GM10248 (cell line): ENCODE data around the gene ZNF516.

ENCODE experiments used
- CTCF ChIA-PET: fragments of 300-600 bp; sonication (Branson Sonifier 250); formaldehyde crosslinking; extraction: SDS; loops from one replicate; lab custom pipeline; 2021; ENCODE audit warnings: antibody characterized with exemption; lab: Yijun Ruan, JAX
- POLR2A ChIA-PET: fragments of 350-650 bp; sonication (Branson Sonifier 250); formaldehyde crosslinking; extraction: SDS; loops from one replicate; lab custom pipeline; 2020; ENCODE audit warnings: antibody characterized with exemption; lab: Yijun Ruan, JAX
- DNase-seq: peaks from one replicate; pipeline ENCODE4 v3.0.0; 2012; ENCODE audit errors: extremely low spot score
- CTCF ChIP-seq: IDR thresholded peaks from 2 replicates; pipeline ENCODE4 v1.5.1; 2012; ENCODE audit warnings: mild to moderate bottlenecking, low read depth; ENCODE audit errors: extremely low read depth, missing control alignments, control extremely low read depth

ZNF516 gene

DNA sequence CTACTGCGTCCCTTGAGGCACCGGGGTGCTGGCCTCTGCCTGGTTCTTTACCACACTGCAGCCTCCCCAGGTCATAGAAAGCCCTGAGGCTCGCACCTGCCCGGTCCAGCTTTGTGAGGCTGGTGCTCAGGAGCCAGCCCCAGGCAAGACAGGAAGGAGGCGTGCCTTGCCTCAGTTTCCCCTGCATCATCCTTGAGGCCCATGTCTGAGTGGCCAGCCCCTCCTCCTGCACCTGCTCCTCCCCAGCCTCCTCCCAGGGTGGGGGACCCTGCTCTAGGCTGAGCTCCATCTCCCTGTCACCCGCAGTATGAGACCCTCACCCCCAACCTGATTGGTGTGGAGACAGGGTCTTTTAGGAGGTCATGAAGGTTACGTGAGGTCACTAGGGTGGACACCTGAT is 147.7 kb downstream of the ZNF516 start:
- ChIA-PET POLR2A (no interaction called here), CTCF (interaction anchor here (0.9 to 1.6 kb wide), 3 partner anchors 8 to 27 kb away, joined by 3 to 4 read pairs (median 3); no protein-coding TSS in a partner anchor)
- no peak for TF ChIP-seq CTCF
- no peak for DNase-seq

DNA sequence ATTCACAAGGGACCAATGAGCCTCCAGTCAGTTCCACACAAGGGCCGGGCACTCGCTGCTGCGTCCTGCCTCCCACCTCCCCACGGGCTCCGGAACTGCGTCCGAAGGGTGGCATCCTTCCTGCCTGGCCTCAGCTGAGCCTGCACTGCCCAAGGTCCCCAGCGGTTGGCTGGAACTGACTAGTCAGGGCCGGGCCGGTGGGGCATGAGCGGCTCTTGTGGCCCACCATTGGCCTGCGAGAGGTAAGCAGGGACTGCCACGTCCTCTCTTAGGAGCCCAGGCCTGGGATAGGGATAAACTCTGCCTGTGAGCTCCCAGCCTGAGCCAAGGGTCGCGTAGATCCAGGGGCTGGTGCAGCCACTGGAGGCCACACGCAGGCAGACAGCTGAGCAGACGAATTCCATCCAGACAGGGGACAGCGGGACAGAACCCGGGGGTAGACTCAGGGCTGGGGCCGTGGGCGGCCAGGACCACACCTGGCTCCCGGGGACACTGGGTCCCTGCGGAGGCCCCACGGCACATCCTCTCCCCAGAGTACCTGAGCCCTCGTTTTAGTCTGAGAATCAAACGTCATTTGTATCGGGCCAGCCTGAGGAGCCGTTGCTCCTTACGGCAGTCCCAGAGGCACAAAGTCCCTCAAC is 148.4 kb downstream of the ZNF516 start:
- CTCF ChIA-PET, result interaction anchor here (0.9 to 1.1 kb wide), 3 partner anchors 8 to 26 kb away, joined by 3 read pairs; no protein-coding TSS in a partner anchor

GRCh38 chr18:76345901-76346300 is 149.1 kb downstream of the ZNF516 start:
- TF ChIP-seq CTCF, result no peak
- no peak for DNase-seq
- ChIA-PET POLR2A (no interaction called here), CTCF (interaction anchor here (0.9 to 1.1 kb wide), 3 partner anchors 9 to 19 kb away, joined by 3 read pairs; no protein-coding TSS in a partner anchor)

More for the DNA sequence above, 148.4 kb downstream of the ZNF516 start:
- POLR2A ChIA-PET, result no interaction called here
- TF ChIP-seq CTCF, result no peak
- no peak for DNase-seq

DNA sequence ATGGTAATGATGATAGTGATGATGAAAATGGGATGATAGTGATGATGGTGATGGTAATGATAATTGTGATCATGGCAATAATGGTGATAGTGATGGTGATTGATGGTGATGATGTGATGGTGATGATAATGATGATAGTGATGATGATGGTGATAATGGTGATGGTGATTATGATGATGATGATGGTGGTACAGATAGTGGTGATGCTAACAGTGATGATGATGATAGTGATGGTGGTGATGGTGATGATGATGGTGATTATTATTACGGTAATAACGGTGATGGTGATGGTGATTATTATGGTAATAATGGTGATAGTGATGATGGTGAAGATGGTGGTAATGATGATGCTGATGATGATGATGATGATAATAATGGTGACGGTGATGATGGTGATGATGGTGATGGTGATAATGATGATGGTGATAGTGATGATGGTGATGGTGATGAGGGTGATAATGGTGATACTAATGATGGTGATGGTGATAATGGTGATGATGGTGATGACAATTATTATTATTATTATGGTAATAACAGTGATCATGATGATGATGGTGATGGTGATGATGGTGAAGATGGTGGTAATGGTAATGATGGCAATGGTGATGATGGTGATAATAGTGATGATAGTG is 151.0 kb downstream of the ZNF516 start:
- no peak for DNase-seq
- ChIA-PET CTCF (no interaction called here), POLR2A (no interaction called here)
- TF ChIP-seq CTCF, result no peak

DNA sequence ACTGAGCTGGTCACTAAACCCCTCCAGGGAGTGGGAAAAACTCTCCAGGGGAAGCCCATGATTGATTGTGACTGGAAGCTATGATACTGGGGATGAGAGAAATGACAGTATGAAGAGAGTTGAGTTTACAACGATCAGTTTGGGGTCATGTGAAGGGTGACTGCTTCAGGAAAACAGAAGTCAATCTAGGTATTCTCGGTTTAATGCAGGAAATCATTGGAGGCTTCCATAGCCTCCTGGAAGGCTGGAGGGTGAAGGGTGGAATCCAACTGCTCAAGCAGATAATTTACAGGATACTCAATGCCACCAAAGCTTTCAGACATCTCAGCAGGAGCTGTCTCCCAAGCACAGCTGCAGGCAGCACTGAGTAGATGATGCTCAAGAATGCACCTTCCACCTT is 154.6 kb downstream of the ZNF516 start:
- CTCF ChIA-PET, result interaction anchor here (1.2 kb wide), 1 partner anchor 19 kb away, joined by 3 read pairs; no protein-coding TSS in a partner anchor
- TF ChIP-seq CTCF, result no peak
- DNase-seq, result no peak
- POLR2A ChIA-PET, result no interaction called here

GRCh38 chr18:76339246-76339620 is 155.8 kb downstream of the ZNF516 start:
- CTCF ChIA-PET, result interaction anchor here (1.2 to 1.3 kb wide), 2 partner anchors 9 to 18 kb away, joined by 3 to 4 read pairs; no protein-coding TSS in a partner anchor
- no peak for DNase-seq
- no peak for TF ChIP-seq CTCF
- POLR2A ChIA-PET, result no interaction called here
